GM21423 (cell line): ENCODE data around the gene ZNF469.

Experiments used
- ATAC-seq: cut with Tn5 transposase; IDR thresholded peaks from one replicate; pipeline ENCODE4 v1.9.1; 2021; ENCODE audit warnings: mild to moderate bottlenecking, moderate library complexity; ENCODE audit not compliant: unreplicated experiment

Gene ZNF469

GRCh38 chr16:88345721-88346560 lies 36.8 kb upstream of the ZNF469 start:
- no peak for ATAC-seq

GRCh38 chr16:88346680-88347505 lies 35.9 kb upstream of the ZNF469 start:
- no peak for ATAC-seq

- no peak for ATAC-seq
Observed at GRCh38 chr16:88347656-88348376, 34.9 kb upstream of the ZNF469 start.

DNA sequence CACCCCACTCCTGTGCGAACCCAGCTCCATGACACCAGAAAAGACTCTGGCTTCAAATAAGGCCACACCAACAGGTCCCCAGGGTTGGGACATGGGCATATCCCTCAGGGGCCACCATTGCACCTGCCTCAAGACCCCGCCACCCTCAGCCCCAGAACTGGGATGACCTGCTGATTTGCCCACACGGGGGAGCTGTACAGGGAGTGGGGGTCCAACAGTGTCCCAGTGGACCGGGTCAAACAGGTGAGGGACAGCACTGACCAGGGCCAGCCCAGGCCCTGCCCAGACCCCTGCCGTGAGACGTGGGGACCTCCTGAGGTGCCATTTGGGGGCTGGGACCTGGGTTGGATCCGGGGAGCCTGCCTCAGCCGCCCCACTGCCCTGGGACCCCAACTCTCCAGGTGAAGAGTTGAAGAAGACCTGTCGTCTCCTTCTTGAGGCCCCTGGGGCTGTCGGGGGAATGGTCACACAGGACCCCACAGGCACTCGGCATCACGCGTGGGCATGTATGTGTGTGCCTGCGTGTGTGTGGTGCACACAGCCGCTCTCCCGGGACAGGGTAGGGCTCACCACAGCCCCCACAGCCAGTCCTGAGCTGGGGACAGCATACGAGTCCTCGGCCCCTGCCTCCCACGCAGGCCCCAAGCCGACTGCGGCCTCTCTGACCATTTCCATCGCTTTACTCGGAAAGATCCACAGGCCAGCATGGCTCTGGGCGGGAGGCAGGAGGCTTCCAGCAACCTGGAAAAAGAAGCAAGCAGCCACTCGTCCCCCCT lies 34.2 kb upstream of the ZNF469 start:
- ATAC-seq = no peak

DNA sequence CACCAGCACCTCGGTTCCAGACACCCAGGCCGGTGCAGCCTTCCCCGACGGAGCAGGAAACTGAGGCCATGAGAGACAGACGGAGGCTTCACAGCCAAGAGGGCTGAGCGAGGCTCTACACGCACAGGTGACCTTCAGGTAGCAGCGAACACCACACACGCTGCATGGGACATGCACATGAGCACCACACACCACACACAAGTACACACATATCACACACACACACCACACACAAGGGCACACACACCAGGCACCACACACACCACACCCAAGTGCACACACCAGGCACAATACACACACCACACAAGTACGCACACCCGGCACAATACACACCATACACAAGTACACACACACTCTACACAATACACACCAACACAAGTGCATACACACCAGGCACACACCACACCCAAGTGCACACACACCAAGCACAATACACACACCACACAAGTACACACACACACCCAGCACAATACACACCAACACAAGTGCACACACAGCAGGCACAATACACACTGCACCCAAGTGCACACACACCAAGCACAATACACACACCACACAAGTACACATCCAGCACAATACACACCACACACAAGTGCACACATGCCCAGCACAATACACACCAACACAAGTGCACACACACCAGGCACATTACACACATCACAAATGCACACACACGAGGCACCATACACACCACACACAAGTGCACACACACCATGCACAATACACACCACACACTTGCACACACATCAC lies 33.4 kb upstream of the ZNF469 start:
- ATAC-seq = no peak

DNA sequence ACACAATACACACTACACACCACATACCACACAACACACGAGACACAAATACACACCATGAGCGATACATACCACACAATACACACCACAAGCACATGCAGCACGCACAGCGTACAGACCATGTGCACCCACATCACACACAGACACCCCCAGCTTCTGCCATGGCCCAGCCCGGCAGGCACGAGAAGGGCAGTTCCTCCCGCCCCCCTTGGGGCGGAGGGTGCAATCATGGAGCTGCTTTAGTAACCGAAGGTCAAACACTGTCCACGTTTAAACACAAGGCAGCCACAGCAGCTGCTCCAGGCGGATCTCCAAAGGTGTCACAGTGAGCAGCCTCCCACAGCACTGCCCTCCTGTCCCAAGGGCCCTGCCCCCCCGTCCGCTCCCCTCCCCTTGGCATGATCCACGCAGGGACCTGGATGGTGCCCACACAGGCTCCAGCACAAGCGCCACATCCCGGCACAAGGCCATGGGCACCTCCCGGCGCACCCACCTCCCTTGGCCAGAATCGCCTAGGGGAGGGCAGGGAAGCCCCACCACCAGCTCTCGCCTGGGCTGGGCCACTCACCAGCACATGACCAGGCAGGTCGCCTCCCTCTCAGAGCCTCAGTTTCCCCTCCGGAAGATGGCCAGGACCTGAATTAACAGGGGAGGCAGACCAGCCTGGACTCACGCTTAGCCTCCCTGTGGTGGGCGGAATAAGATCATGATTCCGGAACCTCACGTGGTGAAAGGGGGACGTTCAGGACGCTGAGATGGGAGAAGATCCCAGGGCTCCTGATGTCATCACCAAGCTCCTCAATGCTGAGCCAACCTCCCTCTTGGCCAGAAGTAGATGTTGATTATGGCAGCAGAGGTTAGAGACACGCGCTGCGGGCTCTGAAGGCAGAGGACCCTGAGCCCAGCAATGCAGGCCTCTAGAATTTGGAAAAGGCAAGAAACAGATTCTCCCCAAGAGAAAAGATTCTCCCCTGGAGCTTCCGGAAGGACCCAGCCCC lies 32.6 kb upstream of the ZNF469 start:
- no peak for ATAC-seq

DNA sequence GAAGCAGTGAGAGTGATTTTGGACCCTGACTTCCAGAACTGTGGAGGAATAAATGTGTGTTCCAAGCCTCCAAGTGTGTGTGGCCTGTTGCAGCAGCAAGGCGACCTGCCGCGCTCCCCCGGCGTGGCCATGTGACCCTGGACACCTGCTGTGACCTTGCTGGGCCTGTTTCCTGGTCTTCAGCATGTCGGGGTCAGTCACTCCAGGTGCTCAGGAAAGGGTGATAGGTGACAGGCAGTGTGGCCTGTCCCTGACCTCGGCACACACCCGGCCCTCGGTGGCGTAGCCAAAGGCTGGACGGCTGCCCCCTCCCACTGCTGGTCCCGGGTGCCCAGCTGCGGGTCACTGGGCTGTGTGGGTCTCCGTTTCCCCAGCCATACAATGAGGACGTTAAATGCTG lies 31.8 kb upstream of the ZNF469 start:
- ATAC-seq = no peak

GRCh38 chr16:88351491-88352101 lies 31.2 kb upstream of the ZNF469 start:
- ATAC-seq = no peak

- ATAC-seq = no peak
Observed at GRCh38 chr16:88352261-88353200, 30.2 kb upstream of the ZNF469 start.

DNA sequence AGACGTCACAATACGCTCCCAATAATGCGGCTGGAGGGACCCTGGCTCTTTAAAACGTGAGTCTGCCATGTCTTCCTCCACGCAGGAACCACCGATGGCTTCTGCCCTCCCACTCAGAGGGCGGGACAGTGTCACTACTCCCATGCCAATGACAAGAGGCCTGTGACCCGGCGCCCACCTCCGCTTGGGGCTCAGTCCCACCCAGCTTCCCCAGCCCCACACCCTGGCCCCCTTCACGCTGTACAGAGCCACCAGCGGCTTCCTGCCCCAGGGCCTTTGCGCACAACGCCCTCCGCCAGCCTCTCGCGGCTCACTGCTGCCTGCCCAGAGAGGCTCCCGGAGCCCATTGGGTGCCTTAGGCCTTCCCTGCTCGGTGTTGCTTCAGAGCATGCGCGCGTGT lies 29.5 kb upstream of the ZNF469 start:
- ATAC-seq = no peak

GRCh38 chr16:88353691-88354090 lies 29.1 kb upstream of the ZNF469 start:
- no peak for ATAC-seq

DNA sequence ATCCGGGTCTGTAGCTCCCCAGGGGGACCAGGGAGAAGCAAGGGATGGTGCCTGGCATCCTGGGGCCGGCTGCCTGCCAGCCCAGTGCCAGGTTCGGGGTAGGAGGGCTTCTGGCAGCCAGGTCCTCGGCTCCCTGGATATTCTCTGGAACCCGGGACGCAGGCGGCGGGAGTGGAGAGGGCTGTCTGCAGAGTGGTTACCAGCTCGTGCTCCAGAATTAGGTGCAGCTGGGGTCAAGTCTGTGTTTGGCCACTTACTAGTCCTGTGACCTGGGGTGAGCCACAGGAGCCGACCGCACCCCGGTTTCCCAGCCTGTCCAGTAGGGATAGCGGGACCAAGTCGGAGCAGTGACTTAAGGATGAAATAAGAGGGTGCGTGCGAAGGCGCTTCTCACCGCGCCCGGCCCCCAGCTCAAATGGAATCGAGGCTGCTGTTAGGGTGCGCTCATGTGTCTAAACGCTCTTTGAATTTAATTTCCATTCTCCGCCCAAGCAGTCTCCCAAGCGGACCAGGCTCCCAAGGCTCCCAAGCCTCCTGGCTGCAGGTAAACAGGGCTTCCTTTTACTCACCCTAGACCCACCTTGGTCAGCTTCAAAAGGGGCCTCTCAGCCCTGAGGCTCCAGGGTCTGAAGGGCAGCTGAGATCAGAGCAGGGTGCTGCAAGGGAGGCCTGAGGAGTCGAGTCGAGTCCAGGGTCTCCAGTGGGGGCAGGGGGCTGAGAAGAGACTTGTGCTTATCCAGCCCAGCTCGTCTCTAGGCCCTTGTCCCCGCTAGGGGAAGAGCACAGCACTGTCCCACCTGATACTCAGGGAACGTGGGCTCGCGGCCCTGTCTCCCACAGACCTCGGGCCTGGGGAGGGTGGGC lies 28.3 kb upstream of the ZNF469 start:
- ATAC-seq = no peak

- ATAC-seq = no peak
Observed at GRCh38 chr16:88355093-88355388, 27.7 kb upstream of the ZNF469 start.

GRCh38 chr16:88355389-88356123 lies 27.2 kb upstream of the ZNF469 start:
- no peak for ATAC-seq

DNA sequence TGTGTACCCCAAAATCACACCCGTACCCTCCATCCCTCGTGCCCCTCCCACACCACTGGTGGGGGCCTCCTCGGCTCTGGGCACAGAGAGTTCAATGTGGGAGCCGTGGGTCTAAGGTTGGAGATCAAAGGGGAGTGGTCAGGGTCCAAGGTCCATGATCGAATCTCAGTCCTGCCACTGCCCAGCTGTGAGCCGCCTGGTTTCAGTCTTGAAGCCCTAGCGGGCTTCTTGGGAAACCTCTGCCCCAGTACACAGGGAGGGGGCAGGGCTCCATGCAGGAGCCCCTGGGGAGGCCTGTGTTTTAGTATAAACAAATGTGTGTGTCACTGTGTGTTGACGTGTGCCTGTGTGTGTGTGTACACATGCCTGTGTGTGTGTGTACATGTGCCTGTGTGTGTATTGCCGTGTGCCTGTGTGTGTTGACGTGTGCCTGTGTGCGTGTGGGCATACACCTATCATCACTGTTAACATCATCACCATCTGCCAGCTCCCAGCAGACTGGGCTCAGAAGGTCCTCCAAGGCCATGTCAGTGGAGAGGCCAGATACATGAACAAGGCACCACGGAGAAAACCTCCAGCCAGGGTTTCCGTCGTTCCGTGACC lies 26.5 kb upstream of the ZNF469 start:
- no peak for ATAC-seq
